ENCODE data around the gene F10.
A peak's percentile ranks its signal among the peaks of the same experiment; 100 is the strongest.

F10 gene

GRCh38 chr13:113169277-113170272 is 47.0 kb downstream of the F10 start:
- DNase-seq (ENCODE audit: low read depth, low spot score) = no peak

- DNase-seq (ENCODE audit: low read depth, low spot score) = no peak
These were observed 47.9 kb downstream of the F10 start for GRCh38 chr13:113170511-113170910.

- no peak for DNase-seq (ENCODE audit: low read depth, low spot score)
These were observed 48.9 kb downstream of the F10 start for GRCh38 chr13:113171250-113172125.

DNA sequence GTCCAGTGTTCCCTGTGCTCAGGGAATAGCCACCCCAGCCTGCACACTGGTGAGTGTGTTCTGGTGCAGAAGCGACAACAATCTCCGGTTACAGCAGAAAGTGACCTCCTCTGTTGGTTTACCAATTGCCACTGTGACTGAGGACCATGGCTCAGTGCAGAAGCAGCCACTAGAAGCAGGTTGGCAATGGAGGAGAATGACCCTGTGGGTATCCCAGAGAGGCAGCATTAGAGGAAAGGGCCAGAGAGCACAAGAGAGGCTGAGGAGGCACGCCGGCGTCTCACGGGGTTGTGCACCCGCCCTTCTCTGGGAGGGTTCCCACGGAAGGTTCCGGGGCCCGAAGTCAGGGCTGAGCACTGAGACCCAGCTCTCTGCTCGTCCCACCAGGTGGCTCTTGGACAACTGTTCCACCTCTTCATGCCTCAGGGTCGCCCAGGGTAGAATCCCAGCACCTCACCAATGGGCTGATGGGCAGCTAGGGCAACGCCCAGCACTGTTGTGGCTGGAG is 49.9 kb downstream of the F10 start:
- DNase-seq (ENCODE audit: low read depth, low spot score) = no peak

DNA sequence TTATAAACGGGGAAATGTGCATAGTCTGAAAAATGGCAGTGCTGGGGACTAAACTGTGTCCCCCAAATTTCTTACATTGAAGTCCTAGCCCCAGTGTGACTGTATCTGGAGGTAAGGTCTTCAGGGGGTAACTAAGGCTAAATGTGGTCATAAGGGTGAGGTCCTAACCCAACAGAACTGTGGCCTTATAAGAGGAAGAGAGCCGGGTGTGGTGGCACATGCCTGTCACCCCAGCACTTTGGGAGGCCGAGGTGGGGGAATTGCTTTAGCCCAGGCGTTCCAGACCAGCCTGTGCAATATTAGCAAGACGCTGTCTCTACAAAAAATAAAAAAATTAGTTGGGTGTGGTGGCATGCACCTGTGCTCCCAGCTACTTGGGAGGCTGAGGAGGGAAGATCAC is 53.7 kb downstream of the F10 start:
- no peak for DNase-seq (ENCODE audit: low read depth, low spot score)

GRCh38 chr13:113176822-113177221 is 54.2 kb downstream of the F10 start:
- DNase-seq (ENCODE audit: low read depth, low spot score) = no peak

GRCh38 chr13:113178070-113178895 is 55.7 kb downstream of the F10 start:
- DNase-seq (ENCODE audit: low read depth, low spot score) = no peak

- DNase-seq (ENCODE audit: low read depth, low spot score) = no peak
These were observed 56.2 kb downstream of the F10 start for GRCh38 chr13:113178896-113179167.

DNA sequence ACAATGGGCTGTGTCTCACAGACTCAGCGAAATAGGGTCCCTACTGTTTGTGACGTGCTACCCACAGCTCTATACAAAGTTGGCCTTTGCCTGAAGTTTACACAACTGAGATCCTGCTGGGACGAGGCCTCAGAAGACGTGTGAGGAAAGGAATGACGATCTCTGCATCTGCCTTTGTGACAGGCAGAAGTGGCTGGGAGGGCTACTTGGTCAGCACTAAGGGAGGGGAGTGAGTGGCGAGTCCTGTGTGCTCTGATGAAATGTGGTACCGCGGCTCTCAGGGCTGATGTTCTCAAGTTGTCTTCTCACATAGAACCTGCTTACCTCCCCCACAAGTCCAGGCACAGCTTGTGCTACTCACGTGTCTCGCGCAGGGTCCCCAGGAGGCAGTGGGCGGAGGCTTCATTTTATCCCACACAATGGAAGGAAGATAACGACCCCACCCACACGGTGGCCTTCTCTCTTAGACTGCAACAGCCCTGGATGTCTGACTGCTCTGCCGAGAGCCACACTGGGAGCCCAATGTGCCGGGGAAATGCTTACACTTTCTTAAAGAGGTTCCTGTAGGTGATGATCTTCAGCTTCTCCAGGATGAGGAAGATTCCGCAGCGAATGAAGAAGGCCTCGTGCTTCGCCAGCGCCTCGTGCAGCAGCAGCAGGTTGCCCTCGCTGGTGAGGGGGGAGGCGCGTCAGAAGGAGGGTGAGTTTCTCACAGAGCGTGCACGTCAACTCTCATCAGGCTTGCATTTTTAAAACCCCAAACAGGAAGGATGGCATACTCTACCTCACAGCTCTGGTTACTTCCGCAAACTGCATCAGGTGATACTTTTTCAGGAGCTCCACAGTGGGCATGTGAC is 57.0 kb downstream of the F10 start:
- no peak for DNase-seq (ENCODE audit: low read depth, low spot score)

DNA sequence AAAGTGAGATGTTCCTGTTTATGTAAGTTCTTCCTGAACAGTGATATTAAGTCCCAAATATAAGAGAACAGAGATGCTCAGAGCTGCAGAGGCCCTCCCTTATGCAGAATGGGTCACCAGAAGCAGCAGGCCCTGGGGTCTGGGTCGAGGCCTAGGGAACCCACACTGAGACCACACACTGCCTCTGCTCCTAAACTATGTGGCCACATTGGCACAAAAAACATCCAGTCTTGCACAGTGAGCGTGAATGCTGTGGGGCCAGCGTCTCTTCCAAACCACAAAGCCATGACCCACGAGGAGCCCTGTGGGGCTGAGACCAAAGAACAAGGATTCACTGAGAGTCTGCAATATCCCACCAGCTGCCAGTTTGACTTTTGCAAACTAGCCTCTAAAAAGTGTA is 59.4 kb downstream of the F10 start:
- DNase-seq (ENCODE audit: low read depth, low spot score) = no peak

DNA sequence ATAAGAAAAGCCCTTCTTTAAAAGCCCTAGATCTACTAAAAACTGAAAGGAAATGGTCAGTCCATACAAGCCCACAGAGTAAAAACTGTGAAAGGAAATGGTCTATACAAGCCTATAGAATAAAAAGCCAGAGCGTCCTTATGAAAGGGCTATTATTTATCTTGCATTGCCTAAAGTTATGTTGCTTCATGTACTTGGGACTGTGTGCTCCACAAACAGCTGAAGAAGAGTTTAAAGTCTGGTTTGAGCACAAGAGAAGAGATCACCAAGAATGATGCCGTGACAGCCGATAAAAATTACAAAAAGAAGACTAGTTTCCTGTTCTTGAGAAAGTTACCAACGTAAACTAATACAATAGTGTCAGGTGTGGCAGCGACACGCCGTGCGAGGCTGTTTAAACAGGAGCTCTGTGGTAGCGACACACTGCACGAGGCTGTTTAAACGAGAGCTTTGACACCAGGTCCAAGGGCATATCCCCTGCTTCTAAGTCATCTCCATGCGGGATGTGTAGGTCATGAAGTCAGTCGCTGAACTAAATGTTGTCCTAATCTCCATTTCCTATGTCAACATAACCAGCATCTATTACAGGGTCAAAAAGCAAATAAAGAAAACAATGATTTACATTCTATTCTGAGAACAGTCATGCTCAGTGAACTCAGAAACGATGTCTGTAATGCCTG is 61.0 kb downstream of the F10 start:
- DNase-seq (ENCODE audit: low read depth, low spot score) = no peak

GRCh38 chr13:113184568-113185440 is 62.2 kb downstream of the F10 start:
- no peak for DNase-seq (ENCODE audit: low read depth, low spot score)

- DNase-seq (ENCODE audit: low read depth, low spot score) = no peak
These were observed 63.7 kb downstream of the F10 start for GRCh38 chr13:113186061-113186900.

DNA sequence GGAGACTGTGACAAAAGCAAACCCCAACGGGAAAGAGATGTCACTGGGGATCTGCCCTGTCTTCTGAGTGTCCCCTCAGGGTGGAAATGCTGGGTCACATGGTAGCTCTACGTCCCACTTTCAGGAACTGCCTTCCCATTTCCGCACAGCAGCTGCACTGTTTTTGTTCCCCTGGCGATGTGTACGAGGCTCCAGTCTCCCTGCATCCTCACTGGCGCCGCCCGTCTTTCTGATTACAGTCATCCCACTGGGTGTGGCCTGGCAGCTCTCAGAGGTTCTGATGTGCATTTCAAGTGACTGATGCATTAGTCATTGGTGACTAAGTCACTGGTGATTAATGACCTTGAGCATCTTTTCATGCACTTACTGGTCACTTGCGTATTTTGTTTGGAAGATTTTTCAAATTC is 64.7 kb downstream of the F10 start:
- peak; percentile 29 for DNase-seq (ENCODE audit: low read depth, low spot score)

DNA sequence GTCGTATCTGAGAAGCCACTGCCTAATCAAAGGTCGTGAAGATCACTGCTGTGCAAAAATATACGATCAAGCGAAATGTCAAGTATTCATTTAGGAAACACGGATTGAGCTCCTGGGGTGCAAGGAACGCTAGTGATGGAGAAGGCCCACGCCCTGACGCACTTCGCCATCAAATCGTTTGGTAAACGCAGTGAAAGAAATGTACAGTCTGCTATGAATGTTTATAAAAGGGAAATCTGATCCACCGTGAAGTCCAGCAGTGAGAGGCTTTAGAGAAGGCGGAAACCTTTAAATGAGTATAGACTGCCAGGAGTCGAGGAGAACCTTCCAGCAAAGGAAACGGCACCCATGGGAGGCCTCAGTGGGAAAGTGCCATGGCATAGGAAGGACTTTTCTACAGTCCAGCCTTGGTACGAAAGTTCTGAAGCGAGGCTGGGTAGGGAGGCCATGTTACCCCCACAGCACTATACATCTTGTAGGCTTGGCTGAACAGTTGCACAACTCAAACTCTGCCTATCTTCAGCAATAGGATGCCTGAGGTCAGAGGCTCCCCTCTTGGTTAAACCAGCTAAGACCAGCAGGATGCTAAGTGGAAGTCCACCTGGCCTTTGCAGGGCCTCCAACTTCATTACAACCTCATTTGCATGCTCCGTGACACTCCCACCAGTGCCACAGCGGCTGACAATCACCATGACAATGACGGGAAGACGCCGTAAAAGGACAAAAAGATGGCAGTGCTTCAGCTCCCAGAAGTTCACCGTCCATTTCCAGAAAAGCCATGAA is 65.5 kb downstream of the F10 start:
- no peak for DNase-seq (ENCODE audit: low read depth, low spot score)

- no peak for DNase-seq (ENCODE audit: low read depth, low spot score)
These were observed 67.6 kb downstream of the F10 start for GRCh38 chr13:113190181-113190580.

DNA sequence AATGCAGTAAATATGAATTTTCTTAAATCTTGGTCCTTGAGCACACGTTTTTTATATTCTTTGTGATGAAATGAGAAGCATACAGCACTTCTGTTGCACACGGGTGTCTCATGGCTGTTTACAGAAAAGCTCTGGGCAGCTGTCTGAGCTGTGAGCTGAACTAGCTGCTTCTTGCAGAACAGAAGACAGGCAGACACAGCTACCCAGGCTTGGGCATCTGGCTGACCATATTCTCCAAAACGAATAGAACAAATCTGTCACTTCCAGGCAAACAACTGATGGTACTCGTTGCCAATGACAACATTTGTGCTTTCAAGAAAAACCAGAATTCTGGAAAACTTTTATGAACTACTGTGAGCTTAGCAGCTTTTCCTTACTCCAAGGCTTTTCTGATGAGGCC is 69.7 kb downstream of the F10 start:
- no peak for DNase-seq (ENCODE audit: low read depth, low spot score)

Measured in activated naive CD8-positive, alpha-beta T cell treated with anti-CD3 and anti-CD28 coated beads, Interleukin-2, amount 50 U/mL, for 16 hours (primary cell).